Neural cell (in vitro differentiated cells): ENCODE data around the gene KCNH6.

Experiments
- EP300 ChIP-seq: fragments of 450-650 bp; conservative IDR thresholded peaks from 2 replicates; pipeline ENCODE4 v1.6.1; 2014; ENCODE audit warnings: antibody characterized with exemption, mild to moderate bottlenecking, moderate library complexity; ENCODE audit not compliant: poor library complexity, severe bottlenecking
- TF ChIP-seq, protein P1 (sequence below): fragments of 450-650 bp; IDR thresholded peaks from 2 replicates; pipeline ENCODE4 v1.5.1; 2014; ENCODE audit warnings: antibody characterized with exemption, mild to moderate bottlenecking, moderate library complexity; ENCODE audit not compliant: poor library complexity, severe bottlenecking

DNA sequence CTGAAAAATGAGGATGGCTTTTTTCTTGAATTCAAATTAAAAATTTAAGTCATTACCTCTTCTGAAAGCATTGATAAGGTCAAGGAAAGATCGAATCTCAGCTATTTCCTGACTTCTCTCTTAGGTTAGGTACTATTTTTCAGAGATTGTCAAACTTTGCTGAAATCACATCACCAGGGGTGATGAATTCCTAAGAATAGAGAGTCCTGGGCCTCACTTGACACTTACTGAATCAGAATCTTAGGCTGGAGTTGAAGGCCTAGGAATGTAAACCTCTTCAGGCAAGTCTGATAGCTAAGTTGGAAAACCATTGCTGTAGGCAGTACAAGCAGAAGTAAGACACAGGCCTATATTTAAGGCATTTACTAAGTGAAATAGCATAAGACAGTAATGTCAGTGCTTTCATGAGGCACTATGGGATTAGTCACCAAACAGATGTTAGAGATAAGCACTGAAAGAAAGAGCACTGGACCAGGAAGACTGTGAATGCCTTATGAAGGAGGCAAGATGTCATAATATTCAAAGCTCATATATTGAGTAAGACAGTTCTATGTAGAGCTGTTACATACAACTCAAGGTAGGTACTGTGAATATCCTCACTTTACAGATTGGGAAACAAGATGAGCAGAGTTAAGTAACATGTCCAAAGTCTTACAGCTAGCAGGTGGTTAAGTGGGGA, 48.6 kb downstream of the KCNH6 start:
- TF ChIP-seq, protein P1, sequence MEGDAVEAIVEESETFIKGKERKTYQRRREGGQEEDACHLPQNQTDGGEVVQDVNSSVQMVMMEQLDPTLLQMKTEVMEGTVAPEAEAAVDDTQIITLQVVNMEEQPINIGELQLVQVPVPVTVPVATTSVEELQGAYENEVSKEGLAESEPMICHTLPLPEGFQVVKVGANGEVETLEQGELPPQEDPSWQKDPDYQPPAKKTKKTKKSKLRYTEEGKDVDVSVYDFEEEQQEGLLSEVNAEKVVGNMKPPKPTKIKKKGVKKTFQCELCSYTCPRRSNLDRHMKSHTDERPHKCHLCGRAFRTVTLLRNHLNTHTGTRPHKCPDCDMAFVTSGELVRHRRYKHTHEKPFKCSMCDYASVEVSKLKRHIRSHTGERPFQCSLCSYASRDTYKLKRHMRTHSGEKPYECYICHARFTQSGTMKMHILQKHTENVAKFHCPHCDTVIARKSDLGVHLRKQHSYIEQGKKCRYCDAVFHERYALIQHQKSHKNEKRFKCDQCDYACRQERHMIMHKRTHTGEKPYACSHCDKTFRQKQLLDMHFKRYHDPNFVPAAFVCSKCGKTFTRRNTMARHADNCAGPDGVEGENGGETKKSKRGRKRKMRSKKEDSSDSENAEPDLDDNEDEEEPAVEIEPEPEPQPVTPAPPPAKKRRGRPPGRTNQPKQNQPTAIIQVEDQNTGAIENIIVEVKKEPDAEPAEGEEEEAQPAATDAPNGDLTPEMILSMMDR, result no peak
- TF ChIP-seq EP300, result no peak
